CD8-positive, alpha-beta memory T cell (primary cell): ENCODE data around the gene UBE2Q1. TPM values are rescaled to one million over a fixed set of nuclear protein-coding genes. Genes with fewer than 3 reads are reported as not detected.
A peak's percentile ranks its signal among the peaks of the same experiment; 100 is the strongest.
"Not testable (repeated sequence)": the region's sequence is repeated elsewhere in the genome, so short reads cannot be mapped to it uniquely, and the experiment has no call there.

Experiments used
- CTCF ChIA-PET: fragments of 350-600 bp; sonication (Branson Sonifier 250); formaldehyde crosslinking; loops from one replicate; lab custom pipeline; 2021; ENCODE audit warnings: antibody characterized with exemption; lab: Charles Lee
- POLR2A ChIA-PET: fragments of 350-600 bp; sonication (Branson Sonifier 250); formaldehyde crosslinking; loops from one replicate; lab custom pipeline; 2021; ENCODE audit warnings: antibody characterized with exemption; lab: Charles Lee
- DNase-seq, 5 donors: peaks; one replicate each; pipeline versions ENCODE4 v3.0.0 to v3.0.0-alpha.2; 2020 to 2022; ENCODE audit warnings: mixed read lengths in 1 of 5
- H3K27ac ChIP-seq: one replicate; pipeline ENCODE4 v1.7.0; 2013; ENCODE audit warnings: low read depth, mild to moderate bottlenecking, low read length, moderate library complexity
- H3K27me3 ChIP-seq: 2 replicates; pipeline ENCODE4 v1.7.0; 2013; ENCODE audit warnings: low read length, mild to moderate bottlenecking; ENCODE audit not compliant: insufficient read depth, poor library complexity, severe bottlenecking
- H3K36me3 ChIP-seq: 2 replicates; pipeline ENCODE4 v1.7.0; 2013; ENCODE audit warnings: mild to moderate bottlenecking, low read length, moderate library complexity; ENCODE audit not compliant: insufficient read depth
- H3K4me1 ChIP-seq: 2 replicates; pipeline ENCODE4 v1.7.0; 2013; ENCODE audit warnings: mild to moderate bottlenecking, low read length, moderate library complexity; ENCODE audit not compliant: insufficient read depth
- H3K4me3 ChIP-seq: 2 replicates; pipeline ENCODE4 v1.7.0; 2013; ENCODE audit warnings: mild to moderate bottlenecking, low read length
- H3K9me3 ChIP-seq: 2 replicates; pipeline ENCODE4 v1.7.0; 2013; ENCODE audit warnings: mild to moderate bottlenecking, low read length
- H3K27ac Mint-ChIP-seq, 8 donors: one replicate each; pipeline ENCODE4 v1.8.0; 2020 to 2021; ENCODE audit warnings: mixed read lengths in 8 of 8, mild to moderate bottlenecking in 6 of 8, inconsistent platforms in 3 of 8, moderate library complexity in 3 of 8
- H3K27me3 Mint-ChIP-seq, 2 donors: one replicate each; pipeline ENCODE4 v1.8.0; 2020 to 2021; ENCODE audit warnings: mixed read lengths in 2 of 2, mild to moderate bottlenecking in 1 of 2, moderate library complexity in 1 of 2
- H3K36me3 Mint-ChIP-seq, 3 donors: one replicate each; pipeline ENCODE4 v1.8.0; 2020 to 2021; ENCODE audit warnings: mixed read lengths in 3 of 3, inconsistent platforms in 1 of 3, mild to moderate bottlenecking in 1 of 3
- H3K4me1 Mint-ChIP-seq, 3 donors: one replicate each; pipeline ENCODE4 v1.8.0; 2020 to 2021; ENCODE audit warnings: mixed read lengths in 3 of 3, inconsistent platforms in 1 of 3, mild to moderate bottlenecking in 1 of 3
- H3K4me3 Mint-ChIP-seq, 7 donors: one replicate each; pipeline ENCODE4 v1.8.0; 2020 to 2021; ENCODE audit warnings: mixed read lengths in 7 of 7, mild to moderate bottlenecking in 6 of 7, moderate library complexity in 4 of 7, inconsistent platforms in 2 of 7
- H3K9me3 Mint-ChIP-seq, 5 donors: one replicate each; pipeline ENCODE4 v1.8.0; 2020 to 2022; ENCODE audit warnings: mixed read lengths in 5 of 5, mild to moderate bottlenecking in 3 of 5, moderate library complexity in 2 of 5, inconsistent platforms in 1 of 5
- polyA plus RNA-seq: library from polyadenylated mRNA; unstranded; fragments of 300-500 nt; fragmentation: Illumina TruSeq; gene quantifications from one replicate; pipeline ENCODE4 v1.2.3, GENCODE V29; 2021
- total RNA-seq, 2 experiments: library from RNA; stranded (reverse); gene quantifications; one replicate each; pipeline ENCODE4 v1.2.3, GENCODE V29; 2021

Gene UBE2Q1
- total and polyA plus RNA-seq, 3 experiments from 2014 or later: 16.2 to 97.8 (median 83.8) TPM

GRCh38 chr1:154533952-154534844 is 24.3 kb downstream of the UBE2Q1 start:
- Mint-ChIP-seq H3K36me3 (peaks cover 0 to 5% (median 0%) of the 10 kb centered on the region in 3 donors), H3K27me3 (peaks cover 12 to 34% of the 10 kb centered on the region in 2 donors), H3K9me3 (no peaks in the 10 kb centered on the region), H3K4me1 (no peaks in the 10 kb centered on the region), H3K27ac (no peak overlapping the region), H3K4me3 (no peak overlapping the region)
- no peak overlapping the region for H3K4me3 ChIP-seq
- H3K27me3 ChIP-seq: no peaks in the 10 kb centered on the region
- ChIA-PET POLR2A (no interaction called here), CTCF (no interaction called here)
- no peak overlapping the region for H3K27ac ChIP-seq
- H3K4me1 ChIP-seq: no peaks in the 10 kb centered on the region
- H3K36me3 ChIP-seq: no peaks in the 10 kb centered on the region
- H3K9me3 ChIP-seq: no peaks in the 10 kb centered on the region
- no peak for DNase-seq

- H3K27me3 ChIP-seq, H3K36me3 Mint-ChIP-seq, H3K9me3 Mint-ChIP-seq, H3K27ac ChIP-seq, H3K9me3 ChIP-seq, POLR2A ChIA-PET, H3K36me3 ChIP-seq, H3K4me1 Mint-ChIP-seq, H3K27ac Mint-ChIP-seq, H3K4me3 ChIP-seq, DNase-seq, H3K4me1 ChIP-seq, H3K4me3 Mint-ChIP-seq: not testable (repeated sequence)
- CTCF ChIA-PET: interaction anchor here (0.7 kb wide), 1 partner anchor 41 kb away, joined by 3 read pairs; no protein-coding TSS in a partner anchor
- H3K27me3 Mint-ChIP-seq: peaks cover 9 to 27% of the 10 kb centered on the region in 2 donors
Measured at GRCh38 chr1:154531950-154532349, 26.5 kb downstream of the UBE2Q1 start.

GRCh38 chr1:154529308-154529707 is 29.2 kb downstream of the UBE2Q1 start:
- Mint-ChIP-seq H3K4me3 (no peak overlapping the region), H3K9me3 (no peaks in the 10 kb centered on the region), H3K27me3 (peaks cover 5 to 22% of the 10 kb centered on the region in 2 donors), H3K4me1 (no peaks in the 10 kb centered on the region), H3K36me3 (no peaks in the 10 kb centered on the region), H3K27ac (no peak overlapping the region)
- H3K4me1 ChIP-seq: no peaks in the 10 kb centered on the region
- no peak overlapping the region for H3K27ac ChIP-seq
- no peak for DNase-seq
- H3K27me3 ChIP-seq: peaks cover 6% of the 10 kb centered on the region
- H3K4me3 ChIP-seq: no peak overlapping the region
- no peaks in the 10 kb centered on the region for H3K36me3 ChIP-seq
- no peaks in the 10 kb centered on the region for H3K9me3 ChIP-seq
- CTCF ChIA-PET: no interaction called here
- POLR2A ChIA-PET: interaction anchor here (0.6 kb wide), 1 partner anchor 76 kb away, joined by 3 read pairs; no protein-coding TSS in a partner anchor

DNA sequence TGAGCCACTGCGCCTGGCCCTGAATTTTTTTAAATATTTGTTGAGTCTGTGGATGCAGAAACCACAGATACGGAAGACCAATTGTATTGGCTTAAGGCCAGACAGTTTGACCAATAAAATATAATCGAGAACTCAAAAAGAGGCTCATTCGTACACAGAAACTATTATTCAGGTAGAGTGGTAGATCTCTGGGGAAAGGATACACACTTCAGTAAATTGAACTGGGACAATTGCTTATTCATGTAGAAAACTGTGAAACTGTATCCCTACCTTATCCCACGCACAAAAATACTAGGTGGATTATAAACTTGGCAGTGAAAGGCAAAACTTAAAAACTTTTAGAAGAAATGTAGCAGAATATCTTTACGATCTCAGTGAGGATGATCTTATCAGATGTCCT is 31.3 kb downstream of the UBE2Q1 start:
- Histone ChIP-seq H3K4me1 (no peaks in the 10 kb centered on the region), H3K4me3 (no peak overlapping the region), H3K36me3 (no peaks in the 10 kb centered on the region), H3K27me3 (peaks cover 7% of the 10 kb centered on the region), H3K9me3 (no peaks in the 10 kb centered on the region), H3K27ac (no peak overlapping the region)
- ChIA-PET CTCF (no interaction called here), POLR2A (no interaction called here)
- no peaks in the 10 kb centered on the region for H3K36me3 Mint-ChIP-seq
- H3K4me3 Mint-ChIP-seq: no peak overlapping the region
- H3K27ac Mint-ChIP-seq: no peak overlapping the region
- peaks cover 0 to 2% (median 0%) of the 10 kb centered on the region in 5 donors for H3K9me3 Mint-ChIP-seq
- no peak for DNase-seq
- H3K4me1 Mint-ChIP-seq: no peaks in the 10 kb centered on the region
- peaks cover 6 to 27% of the 10 kb centered on the region in 2 donors for H3K27me3 Mint-ChIP-seq

- Histone ChIP-seq H3K4me3 (no peak overlapping the region), H3K4me1 (no peaks in the 10 kb centered on the region), H3K36me3 (no peaks in the 10 kb centered on the region), H3K27me3 (peaks cover 7% of the 10 kb centered on the region), H3K27ac (no peak overlapping the region), H3K9me3 (no peaks in the 10 kb centered on the region)
- ChIA-PET POLR2A (interaction anchor here (0.6 kb wide), 1 partner anchor 66 kb away, joined by 3 read pairs; no protein-coding TSS in a partner anchor), CTCF (interaction anchor here (0.6 kb wide), 1 partner anchor 30 kb away, joined by 3 read pairs; no protein-coding TSS in a partner anchor)
- no peaks in the 10 kb centered on the region for H3K36me3 Mint-ChIP-seq
- H3K27ac Mint-ChIP-seq: no peak overlapping the region
- H3K27me3 Mint-ChIP-seq: peaks cover 4 to 25% of the 10 kb centered on the region in 2 donors
- H3K4me1 Mint-ChIP-seq: no peaks in the 10 kb centered on the region
- DNase-seq: no peak
- H3K9me3 Mint-ChIP-seq: peaks cover 0 to 2% (median 0%) of the 10 kb centered on the region in 5 donors
- H3K4me3 Mint-ChIP-seq: no peak overlapping the region
Measured at GRCh38 chr1:154524881-154525280, 33.6 kb downstream of the UBE2Q1 start.

DNA sequence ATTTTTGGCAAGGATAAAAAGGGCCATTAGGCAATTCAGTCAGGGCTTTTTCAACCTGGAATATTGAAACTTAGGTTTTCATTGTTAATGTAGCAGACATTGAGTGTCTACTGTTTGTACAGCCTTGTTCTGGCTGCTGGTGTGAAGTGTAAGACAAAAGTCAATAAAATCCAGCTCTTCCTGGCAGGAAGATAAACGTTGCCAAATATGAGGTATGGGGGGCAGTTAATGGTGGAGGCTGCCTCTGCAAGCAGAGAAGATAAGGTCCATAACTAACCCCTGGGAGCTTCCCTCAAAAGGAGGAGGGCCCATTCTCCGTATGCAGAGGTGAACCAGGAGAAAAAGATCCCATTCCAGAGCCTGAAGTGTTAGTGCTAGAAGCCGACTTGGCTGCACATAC is 36.8 kb downstream of the UBE2Q1 start:
- Mint-ChIP-seq H3K9me3 (peaks cover 0 to 2% (median 0%) of the 10 kb centered on the region in 5 donors), H3K27me3 (peaks cover 6 to 36% of the 10 kb centered on the region in 2 donors), H3K27ac (no peak overlapping the region), H3K4me3 (no peak overlapping the region), H3K4me1 (no peaks in the 10 kb centered on the region), H3K36me3 (no peaks in the 10 kb centered on the region)
- Histone ChIP-seq H3K4me1 (no peaks in the 10 kb centered on the region), H3K27me3 (peaks cover 7% of the 10 kb centered on the region), H3K9me3 (no peaks in the 10 kb centered on the region), H3K36me3 (no peaks in the 10 kb centered on the region), H3K27ac (no peak overlapping the region), H3K4me3 (no peak overlapping the region)
- ChIA-PET CTCF (no interaction called here), POLR2A (no interaction called here)
- DNase-seq: no peak

GRCh38 chr1:154520333-154520732 is 38.1 kb downstream of the UBE2Q1 start:
- Mint-ChIP-seq H3K4me3 (no peak overlapping the region), H3K27ac (peak overlapping the region in 2 of 8 donors; percentile 17 to 52), H3K36me3 (no peaks in the 10 kb centered on the region), H3K9me3 (peaks cover 0 to 2% (median 0%) of the 10 kb centered on the region in 5 donors), H3K4me1 (no peaks in the 10 kb centered on the region), H3K27me3 (peaks cover 12 to 45% of the 10 kb centered on the region in 2 donors)
- H3K4me1 ChIP-seq: no peaks in the 10 kb centered on the region
- no peak overlapping the region for H3K4me3 ChIP-seq
- ChIA-PET CTCF (no interaction called here), POLR2A (no interaction called here)
- DNase-seq: no peak
- no peak overlapping the region for H3K27ac ChIP-seq
- no peaks in the 10 kb centered on the region for H3K9me3 ChIP-seq
- peaks cover 7% of the 10 kb centered on the region for H3K27me3 ChIP-seq
- no peaks in the 10 kb centered on the region for H3K36me3 ChIP-seq

DNA sequence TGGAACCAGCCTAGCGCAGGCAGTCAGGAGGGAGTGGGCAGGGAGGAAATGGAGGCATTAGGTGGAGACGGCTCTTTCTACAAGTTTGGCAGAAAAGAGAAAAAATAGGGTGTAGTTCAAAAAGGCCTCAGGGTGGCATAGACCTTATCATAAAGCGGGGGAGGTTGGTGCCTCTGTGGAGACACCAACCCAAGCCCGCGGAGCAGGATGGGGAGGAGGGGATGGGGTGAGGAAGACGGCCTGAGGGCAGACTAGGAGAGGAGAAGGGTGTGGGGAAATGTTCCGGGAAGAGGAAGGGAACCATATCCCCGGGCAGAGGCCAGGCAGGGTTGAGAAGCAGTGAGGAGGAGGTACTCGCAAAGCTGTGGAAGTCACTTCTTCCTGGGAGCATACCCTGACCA is 38.9 kb downstream of the UBE2Q1 start:
- no peaks in the 10 kb centered on the region for H3K36me3 Mint-ChIP-seq
- peaks cover 12 to 45% of the 10 kb centered on the region in 2 donors for H3K27me3 Mint-ChIP-seq
- Histone ChIP-seq H3K4me1 (no peaks in the 10 kb centered on the region), H3K9me3 (no peaks in the 10 kb centered on the region), H3K27me3 (peaks cover 3% of the 10 kb centered on the region), H3K36me3 (no peaks in the 10 kb centered on the region), H3K27ac (no peak overlapping the region), H3K4me3 (no peak overlapping the region)
- ChIA-PET POLR2A (no interaction called here), CTCF (no interaction called here)
- H3K27ac Mint-ChIP-seq: no peak overlapping the region
- no peak overlapping the region for H3K4me3 Mint-ChIP-seq
- H3K4me1 Mint-ChIP-seq: no peaks in the 10 kb centered on the region
- peaks cover 0 to 2% (median 0%) of the 10 kb centered on the region in 5 donors for H3K9me3 Mint-ChIP-seq
- DNase-seq: no peak
